NCI-H345 treated with DMSO at 0.1 percent for 48 hours (cell line): ENCODE results near the gene THOC1.
A peak's percentile ranks its signal among the peaks of the same experiment; 100 is the strongest.
"Not testable (repeated sequence)": the region's sequence is repeated elsewhere in the genome, so short reads cannot be mapped to it uniquely, and the experiment has no call there.

Experiments used
- DNase-seq: peaks from one replicate; lab custom pipeline; 2025; ENCODE audit not compliant: unreplicated experiment; lab: John Stamatoyannopoulos, UW

The THOC1 gene, protein sequence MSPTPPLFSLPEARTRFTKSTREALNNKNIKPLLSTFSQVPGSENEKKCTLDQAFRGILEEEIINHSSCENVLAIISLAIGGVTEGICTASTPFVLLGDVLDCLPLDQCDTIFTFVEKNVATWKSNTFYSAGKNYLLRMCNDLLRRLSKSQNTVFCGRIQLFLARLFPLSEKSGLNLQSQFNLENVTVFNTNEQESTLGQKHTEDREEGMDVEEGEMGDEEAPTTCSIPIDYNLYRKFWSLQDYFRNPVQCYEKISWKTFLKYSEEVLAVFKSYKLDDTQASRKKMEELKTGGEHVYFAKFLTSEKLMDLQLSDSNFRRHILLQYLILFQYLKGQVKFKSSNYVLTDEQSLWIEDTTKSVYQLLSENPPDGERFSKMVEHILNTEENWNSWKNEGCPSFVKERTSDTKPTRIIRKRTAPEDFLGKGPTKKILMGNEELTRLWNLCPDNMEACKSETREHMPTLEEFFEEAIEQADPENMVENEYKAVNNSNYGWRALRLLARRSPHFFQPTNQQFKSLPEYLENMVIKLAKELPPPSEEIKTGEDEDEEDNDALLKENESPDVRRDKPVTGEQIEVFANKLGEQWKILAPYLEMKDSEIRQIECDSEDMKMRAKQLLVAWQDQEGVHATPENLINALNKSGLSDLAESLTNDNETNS

DNA sequence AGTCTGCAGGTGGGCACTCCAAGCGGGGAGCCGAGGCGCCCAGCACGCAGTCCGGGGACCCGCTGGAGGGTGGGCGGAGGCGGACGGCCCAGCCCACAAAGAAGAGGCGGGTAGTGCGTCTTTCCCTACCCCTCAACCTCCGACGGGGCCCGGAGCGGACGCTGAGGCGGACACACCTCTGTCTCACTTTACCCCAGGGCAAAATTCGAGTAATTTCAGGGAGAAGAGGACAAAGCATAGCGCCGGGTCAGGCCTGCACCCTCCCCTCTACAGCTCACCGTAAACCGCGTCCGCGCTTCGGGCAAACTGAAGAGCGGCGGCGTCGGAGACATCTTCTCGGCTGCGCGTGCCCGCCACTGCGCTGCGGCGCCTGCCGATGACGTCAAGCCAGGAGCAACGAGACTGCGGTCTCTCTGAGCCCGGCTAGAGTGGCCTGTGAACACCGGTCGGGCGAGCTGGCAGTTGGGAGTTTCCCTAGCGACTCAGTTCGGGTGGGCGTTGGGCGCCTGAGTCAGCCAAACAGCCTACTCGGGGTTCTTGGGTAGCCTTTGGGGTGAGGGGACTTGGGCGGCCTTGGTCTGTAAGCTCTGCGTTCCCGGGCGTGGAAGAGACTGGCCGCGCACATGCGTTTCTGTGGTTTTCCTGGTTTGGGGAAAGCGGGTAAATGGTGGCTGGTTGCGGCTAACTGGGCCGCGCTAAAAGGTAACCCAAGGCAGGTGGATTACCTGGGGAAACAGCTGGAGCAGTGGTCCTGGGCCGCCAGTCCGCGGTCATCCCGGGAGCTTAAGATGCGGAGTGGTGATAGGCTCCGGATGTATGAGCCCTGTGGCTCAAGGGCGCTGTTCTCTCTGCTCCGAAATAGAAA is at the start of gene THOC1:
THOC1 (minus strand) TSS at position 360 of the 865 bp plus-strand sequence; CDS start at position 332, 28 bp downstream.
- DNase-seq: peak; percentile 85

DNA sequence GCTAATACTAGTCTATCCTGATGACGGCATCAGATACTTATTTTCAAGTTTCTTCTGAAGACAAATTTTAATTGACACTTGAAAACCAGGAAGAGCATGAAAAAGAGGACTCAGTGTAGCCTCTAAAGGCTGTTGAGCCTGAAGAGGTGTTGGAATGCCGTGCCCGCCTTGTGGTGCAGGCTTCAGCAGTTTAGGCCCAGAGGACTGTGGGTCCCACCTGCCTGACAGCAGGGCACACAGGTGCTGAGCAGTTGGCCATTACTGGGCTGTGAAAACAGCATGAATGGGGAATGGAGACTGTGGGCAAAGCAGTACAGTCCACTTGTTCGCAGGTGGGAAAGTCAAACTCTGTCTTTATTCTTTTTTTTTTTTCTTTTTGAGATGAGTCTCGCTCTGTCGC is 49.8 kb upstream of the THOC1 start:
- no peak for DNase-seq

DNA sequence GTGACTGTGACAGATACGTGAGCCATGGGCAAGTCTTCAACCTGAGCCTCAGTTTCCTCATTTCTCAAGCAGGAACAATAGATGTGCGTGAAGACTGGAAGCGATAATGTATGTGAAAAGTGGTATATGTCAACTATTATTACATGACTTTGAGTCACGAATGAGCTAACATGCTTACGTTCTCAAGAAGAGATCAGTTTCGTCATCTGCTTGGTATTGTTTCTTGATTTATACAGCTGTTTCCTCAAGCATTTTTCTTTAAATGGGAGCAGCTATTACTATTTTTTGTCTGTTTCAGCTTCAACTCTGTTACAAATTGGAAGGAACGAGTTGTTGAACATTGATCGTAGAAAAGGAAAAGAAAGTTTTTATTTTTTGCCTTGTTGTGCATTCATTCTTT is 48.5 kb upstream of the THOC1 start:
- no peak for DNase-seq

DNA sequence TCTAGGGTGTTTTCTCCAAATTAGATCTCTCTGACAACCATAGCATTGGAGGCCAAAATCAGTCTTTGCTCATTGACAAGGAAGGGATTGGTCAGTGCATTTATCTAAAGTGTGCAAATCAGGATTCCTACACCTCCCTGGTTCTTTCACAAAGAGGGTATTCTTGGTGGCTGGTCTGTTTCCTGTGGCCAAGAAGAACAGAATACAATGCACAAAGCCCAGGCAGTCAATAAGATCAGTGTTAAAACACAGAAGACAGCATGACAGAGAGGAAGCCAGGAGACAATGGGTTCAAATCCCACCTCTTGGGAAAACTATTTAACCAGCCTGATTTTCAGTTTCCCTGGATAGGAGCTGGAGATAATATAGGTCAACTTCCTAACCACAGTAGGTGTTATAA is 46.1 kb upstream of the THOC1 start:
- DNase-seq: no peak

DNA sequence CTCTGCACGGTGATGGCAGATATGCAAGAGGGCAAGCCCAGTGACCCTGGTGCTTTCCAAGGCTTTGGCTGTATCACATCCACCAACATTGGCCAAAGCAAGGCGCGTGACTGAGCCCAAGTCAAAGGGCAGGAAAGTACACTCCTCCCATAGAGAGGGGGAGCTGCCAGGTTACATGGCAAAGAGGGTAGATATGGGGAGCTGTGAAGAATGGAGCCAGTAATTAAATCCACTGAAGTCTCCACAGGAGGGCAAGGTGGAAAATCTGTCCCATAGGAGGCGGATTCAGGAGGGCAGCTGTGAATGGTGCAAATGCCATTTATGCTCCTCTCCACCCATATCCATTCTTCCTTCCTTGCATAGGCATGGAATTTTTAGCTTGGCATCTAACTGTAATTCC is 44.6 kb upstream of the THOC1 start:
- no peak for DNase-seq

DNA sequence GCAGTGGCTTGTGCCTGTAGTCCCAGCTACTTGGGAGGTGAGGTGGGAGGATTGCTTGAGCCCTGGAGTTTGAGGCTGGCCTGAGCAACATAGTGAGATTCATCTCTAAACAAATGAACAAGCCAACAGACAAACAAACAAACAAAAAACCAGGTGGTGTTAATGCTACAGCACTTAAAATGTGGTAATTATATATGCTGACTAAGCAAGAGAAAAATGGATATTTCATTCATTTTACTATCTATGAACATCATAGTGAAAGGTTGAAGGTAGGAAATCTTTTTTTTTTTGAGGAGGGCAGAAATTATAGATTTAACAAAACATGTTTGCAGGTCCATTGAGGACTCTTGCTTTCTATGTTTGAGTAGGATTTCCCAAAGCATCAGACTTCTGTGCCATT is 42.2 kb upstream of the THOC1 start:
- DNase-seq: no peak

DNA sequence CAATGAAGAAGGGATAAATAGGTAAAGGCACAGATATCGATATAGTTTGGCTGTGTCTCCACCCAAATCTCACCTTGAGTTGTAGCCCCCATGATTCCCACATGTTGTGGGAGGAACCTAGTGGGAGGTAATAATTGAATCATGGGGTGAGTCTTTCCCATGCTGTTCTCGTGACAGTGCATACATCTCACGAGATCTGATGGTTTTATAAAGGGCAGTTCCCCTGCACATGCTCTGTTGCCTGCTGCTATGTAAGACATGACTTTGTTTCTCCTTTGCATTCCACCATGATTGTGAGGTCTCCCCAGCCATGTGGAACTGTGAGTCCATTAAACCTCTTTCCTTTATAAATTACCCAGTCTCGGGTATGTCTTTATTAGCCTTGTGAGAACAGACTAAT is 40.2 kb upstream of the THOC1 start:
- not testable (repeated sequence) for DNase-seq

DNA sequence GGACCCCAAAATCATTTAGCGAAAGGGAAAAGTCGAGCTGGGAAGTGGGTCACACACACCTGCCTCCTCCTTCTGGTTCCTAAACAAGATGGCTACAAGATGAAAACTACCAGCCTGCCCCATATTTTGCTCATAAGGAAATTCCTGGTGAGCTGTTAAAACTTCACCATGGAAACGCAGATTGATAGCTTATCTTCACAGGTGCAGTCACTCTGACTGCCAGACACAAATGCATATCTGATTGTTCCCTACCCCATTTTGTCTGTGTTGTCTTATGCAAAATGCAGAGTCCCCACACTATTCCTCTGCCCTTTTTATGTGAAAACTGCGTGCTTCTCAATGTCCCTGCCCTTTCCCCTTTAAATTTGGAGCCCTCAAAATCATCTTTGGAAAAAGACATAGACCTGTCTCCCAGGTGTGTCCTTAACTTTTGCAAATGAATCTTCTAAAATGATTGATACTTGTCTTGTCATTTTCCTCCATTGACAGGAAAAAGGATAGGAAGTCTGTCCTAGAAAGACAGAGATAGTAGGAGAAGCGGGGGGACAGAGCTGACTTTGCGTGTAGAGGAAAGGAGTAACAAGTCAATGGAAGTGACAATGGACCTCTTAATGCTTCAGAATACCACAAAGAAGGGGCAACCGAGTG is 38.9 kb upstream of the THOC1 start:
- no peak for DNase-seq

DNA sequence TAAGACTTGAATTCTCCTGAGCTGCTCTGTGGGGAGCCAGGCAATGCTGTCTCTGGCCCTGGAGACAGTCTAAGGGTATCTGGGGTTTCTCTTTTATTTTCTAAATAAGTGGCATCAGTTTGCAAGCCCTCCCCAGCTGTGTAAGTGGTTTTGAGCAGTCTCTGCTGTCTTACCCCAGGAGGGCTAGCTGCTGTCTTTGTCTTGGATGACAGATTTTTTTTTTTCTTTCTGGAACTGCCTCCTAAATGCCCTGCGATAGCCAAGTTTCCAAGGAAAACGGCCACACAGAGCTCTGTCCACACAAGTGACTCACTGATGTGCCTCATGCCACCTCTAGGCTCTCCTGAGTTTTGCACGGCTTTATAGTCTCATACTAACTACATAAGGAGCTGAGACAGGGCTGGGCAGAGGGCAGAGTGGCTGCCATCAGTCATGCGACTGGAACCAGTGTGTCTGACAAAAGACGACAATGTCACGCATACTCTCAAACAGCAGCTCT is 37.2 kb upstream of the THOC1 start:
- no peak for DNase-seq

DNA sequence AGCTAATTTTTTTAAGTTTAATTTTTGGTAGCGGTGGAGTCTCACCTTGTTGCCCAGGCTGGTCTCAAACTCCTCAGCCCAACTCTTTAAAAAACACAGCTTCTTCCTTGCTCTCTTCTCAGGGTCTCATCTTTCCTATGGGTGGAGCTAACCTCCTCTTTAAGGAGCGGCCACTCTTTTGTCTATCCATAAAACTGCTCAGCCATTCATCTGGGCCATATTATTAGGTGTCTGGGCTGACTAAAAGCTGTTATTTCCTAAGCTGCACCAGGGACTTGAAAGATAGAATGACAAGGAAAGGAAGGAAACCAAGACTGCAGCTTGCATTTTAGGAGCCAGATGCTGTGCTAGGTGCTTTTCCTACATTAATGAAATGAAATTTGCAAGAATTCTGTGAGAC is 35.8 kb upstream of the THOC1 start:
- DNase-seq: no peak

DNA sequence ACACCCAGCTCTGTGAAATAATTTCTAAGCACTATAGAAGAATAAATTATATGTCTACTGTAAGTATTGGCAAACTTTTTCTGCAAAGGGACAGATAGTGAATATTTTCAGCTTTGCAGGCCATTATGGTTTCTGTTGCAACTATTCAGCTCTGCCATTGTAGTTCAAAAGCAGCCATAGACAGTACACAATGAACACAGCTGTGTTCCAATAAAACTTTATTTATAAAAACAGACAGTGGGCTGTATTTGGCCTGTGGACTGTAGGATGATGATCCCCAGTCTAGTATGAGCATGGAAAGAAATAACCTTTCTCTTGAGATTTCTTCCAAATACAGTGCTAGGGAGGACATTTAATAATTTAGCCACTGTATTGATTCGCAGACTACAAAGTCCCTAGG is 35.2 kb upstream of the THOC1 start:
- no peak for DNase-seq

DNA sequence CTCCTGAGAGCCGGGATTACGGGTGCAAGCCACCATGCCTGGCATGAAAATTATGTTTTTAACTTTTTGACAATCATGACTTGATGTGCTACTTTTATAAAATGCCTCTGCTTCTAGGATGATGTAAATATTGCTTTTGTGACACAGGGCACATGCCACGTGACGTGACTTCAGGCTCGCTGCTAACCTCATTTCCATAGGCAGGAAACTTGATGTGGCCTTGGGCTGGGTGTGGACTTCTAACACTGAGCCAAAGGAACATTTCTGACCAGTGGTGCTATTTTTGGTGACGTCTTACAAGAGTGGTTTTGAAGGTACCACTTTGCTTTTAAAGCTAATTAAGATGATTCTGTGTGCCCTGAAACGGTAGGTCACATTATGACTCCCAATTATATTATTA is 34.2 kb upstream of the THOC1 start:
- no peak for DNase-seq

DNA sequence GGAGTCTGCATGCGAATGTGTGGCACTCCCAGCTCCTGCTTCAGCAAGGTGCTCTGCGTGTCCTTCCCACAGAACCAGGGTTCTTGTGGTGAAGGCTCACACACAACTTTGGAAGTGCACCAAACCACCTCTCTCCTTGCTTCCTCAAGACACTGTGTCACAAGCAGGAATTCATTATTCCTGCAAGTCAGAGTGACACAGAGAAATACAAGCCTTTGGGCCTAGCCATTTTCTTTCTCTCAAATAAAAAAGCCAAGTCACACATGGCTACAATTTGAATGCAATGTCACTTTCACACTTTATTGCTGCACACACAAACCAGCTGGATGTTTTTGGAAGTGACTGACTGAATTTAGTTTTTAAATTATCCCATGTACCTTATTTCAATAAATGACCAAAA is 30.1 kb upstream of the THOC1 start:
- no peak for DNase-seq

DNA sequence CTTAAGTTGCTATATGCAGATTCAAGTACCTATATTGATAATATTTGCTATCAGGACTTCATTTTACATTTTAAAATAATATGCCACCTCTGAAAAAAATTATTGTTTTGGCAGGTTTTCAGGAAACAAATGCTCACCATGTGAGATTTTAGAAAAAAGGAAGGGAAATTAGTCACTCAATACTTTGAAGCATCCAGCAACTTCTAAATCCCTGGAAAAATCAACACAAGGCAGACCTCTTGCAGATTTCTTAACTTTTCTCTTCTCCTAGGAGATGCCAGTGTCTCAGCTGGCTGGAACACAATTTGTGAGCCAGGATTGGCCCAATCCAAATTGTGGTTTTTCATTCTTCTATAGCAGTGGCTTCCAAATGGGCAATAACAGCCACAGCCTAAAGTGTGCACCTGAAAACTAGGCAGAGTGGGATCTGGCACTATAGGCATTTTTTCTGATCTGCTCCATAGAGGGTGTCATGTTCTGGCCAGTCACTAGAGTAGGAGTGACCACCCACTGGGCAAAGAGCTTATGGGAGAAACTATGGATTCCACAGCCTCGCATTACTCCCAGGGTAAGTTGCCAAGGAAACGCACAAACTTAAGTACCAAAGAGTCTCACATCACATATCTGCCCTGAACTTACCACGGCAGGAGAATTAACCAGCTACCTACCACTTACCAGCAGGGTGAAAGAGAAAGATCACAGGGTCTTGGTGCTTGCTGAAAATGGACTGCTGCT is 28.1 kb upstream of the THOC1 start:
- no peak for DNase-seq

DNA sequence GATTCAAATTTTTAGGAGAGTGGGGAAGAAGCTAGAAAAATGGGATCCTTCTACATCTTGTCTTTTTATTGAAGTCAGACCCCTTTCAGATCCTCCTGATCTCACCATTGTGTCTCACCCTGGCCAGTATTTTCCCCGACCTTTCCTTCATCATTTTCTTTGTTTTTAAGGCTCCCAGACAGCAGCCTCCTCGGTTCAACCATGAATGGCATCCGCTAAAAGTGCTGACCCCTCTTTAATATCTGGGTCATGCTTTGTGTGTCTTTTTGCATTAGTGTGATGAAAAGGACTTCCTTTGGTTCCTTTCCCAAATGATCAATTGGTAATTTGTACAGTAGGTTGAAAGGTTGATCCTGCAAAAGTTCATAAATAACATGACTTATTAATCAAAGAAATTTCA is 26.7 kb upstream of the THOC1 start:
- DNase-seq: no peak

DNA sequence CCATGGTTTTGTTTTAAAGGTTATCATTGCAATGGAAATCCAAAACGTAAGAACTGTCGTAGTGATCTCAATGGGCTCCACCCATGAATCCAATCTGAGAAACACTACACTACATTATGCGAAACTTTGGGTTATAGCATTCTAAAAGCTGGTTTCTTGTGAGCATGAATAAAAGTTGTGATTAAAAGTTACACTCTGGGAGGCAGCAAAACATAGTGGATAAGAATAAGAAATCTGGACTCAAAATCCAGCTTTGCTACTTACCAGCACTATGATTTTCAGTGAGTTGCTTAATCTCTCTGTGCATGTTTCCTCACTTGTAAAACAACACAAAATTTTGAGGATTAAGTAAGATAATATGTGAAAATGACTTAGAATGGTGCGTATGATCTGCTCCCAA is 25.7 kb upstream of the THOC1 start:
- no peak for DNase-seq

DNA sequence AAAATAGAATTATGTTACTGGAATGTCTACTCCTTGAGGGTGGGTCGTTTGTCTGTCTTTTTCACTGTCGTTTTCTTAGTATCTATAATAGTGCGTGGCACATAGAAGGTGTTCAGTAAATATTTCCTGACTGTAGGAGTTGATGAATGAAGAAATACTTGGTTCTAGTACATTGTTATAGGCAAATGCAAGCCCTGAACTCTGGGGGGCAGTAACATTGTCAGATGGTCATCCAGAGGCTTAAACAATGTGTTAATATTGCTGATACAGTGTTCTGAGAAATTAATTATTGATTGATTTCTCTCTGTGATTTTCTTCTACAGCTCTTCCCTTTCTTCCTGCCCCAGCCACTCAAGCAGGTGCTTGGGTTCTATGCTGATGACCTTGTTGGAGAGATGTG is 24.4 kb upstream of the THOC1 start:
- no peak for DNase-seq

DNA sequence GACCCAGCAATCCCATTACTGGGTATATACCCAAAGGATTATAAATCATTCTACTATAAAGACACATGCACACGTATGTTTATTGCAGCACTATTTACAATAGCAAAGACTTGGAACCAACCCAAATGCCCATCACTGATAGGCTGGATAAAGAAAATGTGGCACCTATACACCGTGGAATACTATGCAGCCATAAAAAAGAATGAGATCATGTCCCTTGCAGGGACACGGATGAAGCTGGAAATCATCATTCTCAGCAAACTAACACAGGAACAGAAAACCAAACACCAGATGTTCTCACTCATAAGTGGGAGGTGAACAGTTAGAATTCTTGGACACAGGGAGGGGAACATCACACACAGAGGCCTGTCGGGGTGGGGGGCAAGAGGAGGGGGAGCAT is 22.1 kb upstream of the THOC1 start:
- not testable (repeated sequence) for DNase-seq

DNA sequence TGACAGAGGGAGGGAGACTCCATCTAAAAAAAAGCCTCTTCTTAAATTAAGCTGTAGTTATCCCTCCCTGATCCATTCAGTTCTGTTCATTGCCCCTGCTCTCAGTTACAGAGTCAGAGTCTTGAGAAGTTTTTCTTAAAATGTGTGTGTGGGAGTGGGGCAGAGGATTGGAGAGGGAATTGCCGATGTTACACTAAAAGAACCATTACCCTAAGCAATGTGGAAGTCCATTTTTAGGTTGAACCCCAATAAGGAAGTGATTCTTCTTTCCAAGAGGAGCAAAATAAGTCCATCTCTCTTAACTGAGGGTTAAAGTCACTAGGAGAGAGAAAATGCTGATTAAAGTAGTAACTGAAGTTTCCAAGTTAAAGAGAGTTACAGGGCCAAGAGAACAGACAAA is 21.2 kb upstream of the THOC1 start:
- no peak for DNase-seq

DNA sequence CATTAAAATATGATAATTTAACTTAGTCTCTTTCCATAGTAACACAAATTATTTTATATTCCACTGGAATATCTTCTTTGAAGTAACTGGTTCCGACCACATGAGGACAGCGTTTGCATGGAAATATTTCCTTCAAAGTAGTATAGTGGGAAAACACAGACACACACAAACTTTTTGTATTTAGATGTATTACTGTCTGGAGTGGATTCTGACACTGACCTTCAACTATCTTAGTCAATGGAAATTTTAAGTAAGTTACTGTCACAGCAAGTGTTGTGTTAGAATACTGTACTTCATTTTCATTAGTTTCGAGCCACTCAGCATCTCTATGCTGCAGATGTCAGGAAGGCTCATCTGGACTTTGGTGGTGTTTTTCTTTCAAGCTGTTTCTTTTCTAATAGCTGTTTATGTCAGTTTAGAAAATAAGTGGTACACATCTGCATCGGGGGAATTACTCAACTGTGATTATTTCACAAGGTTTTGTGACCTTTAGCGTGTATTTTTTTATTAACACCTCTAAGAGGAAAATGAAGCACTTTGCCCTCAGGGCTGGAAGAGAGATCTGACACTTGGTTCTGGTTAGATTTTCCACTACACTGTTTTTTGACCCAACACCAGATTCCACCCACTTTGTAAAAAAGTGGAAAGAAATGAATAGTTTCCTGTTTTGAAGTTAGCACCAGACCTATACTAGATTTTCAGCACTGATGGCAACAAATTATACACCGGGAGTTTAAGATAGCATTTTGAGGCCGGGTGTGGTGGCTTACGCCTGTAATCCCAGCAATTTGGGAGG is 18.9 kb upstream of the THOC1 start:
- DNase-seq: peak; percentile 17
